NCI-H2171 (cell line): ENCODE results near the gene PIP5K1C.
"Not testable (repeated sequence)": the region's sequence is repeated elsewhere in the genome, so short reads cannot be mapped to it uniquely, and the experiment has no call there.

Experiments
- DNase-seq: peaks from one replicate; lab custom pipeline; 2025; lab: John Stamatoyannopoulos, UW

Gene PIP5K1C

DNA sequence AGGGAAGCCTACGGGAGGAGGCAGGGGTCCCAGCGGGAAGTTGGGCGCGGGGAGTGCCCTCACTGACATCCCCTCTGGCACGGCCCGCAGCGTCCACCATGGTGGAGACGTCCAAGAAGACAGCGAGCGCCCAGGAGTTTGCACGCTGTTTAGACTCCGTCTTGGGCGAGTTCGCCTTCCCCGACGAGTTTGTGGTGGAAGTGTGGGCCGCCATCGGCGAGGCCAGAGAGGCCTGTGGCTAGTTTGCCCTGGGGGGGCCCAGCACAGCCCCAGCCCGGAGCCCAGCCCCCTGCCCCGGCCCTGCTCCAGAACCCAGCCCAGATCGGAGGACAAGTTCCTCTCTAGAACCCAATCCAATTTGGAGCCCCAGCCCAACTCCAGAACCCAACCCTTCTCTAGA is 110.3 kb downstream of the PIP5K1C start:
- no peak for DNase-seq

DNA sequence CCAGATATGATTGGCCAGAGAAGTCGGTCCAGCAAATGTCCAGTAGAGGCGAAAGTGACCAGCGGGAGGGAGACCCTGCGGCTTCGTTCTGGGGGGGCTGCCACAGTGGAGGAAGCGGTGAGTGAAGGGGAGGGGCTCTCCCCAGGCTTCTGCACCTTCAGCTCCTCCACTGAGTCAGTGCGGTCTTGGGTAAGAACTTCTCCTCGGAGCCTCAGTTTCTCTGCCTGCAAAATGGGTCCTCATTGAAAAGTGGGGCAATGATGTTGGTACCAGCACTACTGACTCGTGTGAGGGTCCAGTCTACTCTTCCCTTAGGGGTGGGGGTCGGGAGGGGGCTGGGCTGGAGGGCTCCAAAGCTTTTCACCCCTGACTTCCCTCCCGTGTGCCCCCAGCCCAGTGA is 110.8 kb downstream of the PIP5K1C start:
- no peak for DNase-seq

DNA sequence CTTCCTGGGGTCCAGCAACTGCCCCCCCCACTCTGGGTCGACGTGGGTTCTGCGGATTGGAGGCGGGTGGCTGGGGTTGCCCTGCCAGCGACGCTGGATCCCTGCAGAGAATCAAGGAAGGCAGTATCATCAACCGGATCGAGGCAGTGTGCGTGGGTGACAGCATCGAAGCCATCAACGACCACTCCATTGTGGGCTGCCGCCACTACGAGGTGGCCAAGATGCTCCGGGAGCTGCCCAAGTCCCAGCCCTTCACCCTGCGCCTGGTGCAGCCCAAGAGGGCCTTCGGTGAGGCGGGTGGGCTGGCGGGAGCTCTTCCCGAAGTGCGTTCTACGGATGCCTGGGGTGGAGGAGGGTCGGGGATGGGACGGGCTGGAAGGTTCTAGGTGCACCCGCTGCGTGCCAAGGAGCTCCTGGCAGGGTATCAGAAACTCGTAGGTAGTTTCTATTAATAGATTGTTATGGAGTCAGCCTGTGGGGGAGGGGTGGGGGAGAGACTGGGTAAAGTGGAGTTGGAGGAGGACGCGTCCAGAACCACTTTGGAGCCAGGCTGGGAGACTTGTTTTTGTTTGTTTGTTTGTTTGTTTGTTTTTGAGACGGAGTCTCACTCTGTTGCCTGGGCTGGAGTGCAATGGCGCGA is 113.4 kb downstream of the PIP5K1C start:
- DNase-seq, result no peak

DNA sequence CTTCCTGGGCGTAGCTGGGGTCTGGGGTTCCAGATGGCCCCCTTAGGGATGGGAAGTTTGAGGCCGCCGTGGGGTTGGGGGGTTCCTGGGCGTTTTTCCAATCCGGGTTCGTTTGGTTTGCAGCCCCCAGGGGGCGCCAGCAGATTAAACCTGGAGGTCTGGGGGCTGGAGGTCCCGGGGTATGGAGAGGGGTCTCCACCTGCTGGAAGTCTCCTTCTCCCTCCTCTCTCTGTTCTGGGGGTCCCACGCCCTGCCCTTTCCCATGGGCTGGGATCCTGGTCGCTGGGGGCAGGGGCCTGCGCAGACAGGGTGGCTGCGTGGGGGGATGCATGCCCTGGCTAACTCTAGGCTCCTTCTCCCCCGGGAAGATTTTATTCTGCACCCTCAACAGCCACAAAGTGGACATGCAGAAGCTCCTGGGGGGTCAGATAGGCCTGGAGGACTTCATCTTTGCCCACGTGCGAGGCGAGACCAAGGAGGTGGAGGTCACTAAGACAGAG is 114.1 kb downstream of the PIP5K1C start:
- no peak for DNase-seq

DNA sequence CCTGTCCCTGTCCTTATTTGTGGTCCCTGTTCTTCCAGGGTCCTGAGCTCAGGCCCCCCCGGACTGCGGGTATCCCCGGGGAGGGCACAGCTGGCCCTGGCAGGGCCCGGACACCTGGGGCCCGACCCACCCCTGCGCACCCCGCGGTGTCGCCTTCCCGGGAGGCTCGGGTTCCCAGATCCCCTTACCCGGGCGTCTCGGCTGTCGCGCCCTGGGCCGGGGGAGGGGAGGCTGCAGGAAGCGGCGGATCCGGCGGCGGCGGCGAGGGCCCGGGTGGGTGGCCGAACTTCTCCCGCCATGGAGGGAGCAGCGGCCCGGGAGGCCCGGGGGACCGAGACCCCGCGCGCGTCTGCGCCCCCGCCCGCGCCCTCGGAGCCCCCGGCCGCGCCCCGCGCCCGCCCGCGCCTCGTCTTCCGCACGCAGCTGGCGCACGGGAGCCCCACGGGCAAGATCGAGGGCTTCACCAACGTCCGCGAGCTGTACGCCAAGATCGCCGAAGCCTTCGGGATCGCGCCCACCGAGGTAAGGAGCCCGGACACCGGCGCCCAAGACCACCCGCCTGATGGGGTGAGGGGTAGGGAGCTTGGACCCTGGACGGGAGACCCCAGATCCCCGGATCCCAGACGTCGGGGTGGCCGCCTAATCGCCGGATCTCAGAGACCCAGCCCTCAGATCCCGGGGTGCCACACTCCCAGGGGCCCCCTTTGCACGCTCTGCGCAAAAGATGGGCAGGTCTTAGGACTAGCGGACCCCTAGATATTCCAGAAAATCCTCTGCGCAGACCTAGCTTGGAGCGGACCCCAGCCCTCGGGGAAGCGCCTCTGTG is 114.8 kb downstream of the PIP5K1C start, which contains the start of gene GIPC3:
Gene GIPC3, plus strand, starts transcription at position 178 of the 826 bp plus-strand sequence. Its CDS starts 120 bp downstream, at position 298.
- no peak for DNase-seq

DNA sequence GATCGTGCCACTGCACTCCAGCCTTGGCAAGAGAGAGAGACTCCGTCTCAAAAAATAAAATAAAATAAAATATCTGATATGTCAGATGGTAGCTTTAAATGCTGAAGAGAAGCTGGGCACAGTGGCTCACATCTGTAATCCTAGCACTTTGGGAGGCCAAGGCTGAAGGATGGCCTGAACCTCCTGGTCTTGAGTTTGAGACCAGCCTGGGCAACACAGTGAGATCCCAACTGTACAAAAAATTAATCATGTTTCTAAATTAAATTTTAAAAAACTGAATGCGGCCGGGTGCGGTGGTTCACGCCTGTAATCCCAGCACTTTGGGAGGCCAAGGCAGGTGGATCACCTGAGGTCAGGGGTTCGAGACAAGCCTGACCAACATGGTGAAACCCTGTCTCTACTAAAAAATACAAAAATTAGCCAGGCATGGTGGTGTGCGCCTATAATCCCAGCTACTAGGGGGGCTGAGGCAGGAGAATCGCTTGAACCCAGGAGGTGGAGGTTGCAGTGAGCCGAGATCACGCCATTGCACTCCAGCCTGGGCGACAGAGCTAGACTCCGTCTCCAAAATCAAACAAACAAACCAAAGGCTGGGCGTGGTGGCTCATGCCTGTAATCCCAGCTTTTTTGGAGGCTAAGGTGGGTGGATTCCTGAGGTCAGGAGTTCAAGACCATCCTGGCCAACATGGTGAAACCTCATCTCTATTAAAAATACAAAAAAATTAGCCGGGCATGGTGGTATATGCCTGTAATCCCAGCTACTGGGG is 116.0 kb downstream of the PIP5K1C start:
- not testable (repeated sequence) for DNase-seq

DNA sequence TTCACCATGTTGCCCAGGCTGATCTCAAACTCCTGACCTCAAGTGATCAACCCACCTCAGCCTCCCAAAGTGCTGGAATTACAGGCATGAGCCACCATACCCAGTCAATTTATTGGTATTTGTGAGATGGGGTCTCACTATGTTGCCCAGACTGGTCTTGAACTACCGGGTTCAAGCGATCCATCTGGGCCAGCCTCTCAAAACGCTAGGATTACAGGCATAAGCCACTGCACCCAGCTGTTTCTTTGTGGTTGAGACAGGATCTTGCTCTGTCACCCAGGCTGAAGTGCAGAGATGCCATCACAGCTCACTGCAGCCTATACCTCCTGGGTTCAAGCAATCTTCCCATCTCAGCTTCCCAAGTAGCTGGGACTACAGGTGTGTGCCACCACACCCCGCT is 118.5 kb downstream of the PIP5K1C start:
- DNase-seq, result not testable (repeated sequence)
